Measurements from ENCODE around the gene GYS2.

The GYS2 gene

GRCh38 chr12:21551841-21552465, 52.7 kb downstream of the GYS2 start:
- FAIRE-seq = no peak

GRCh38 chr12:21547437-21547836, 57.2 kb downstream of the GYS2 start:
- no peak for FAIRE-seq

GRCh38 chr12:21546716-21547115, 57.9 kb downstream of the GYS2 start:
- FAIRE-seq = no peak

GRCh38 chr12:21545557-21545956, 59.1 kb downstream of the GYS2 start:
- FAIRE-seq = no peak

- FAIRE-seq = no peak
Measured at GRCh38 chr12:21543151-21543550, 61.5 kb downstream of the GYS2 start.

- FAIRE-seq = no peak
Measured at GRCh38 chr12:21542403-21542802, 62.2 kb downstream of the GYS2 start.

GRCh38 chr12:21541773-21542172, 62.9 kb downstream of the GYS2 start:
- no peak for FAIRE-seq

- FAIRE-seq = no peak
Measured at GRCh38 chr12:21539797-21540196, 64.8 kb downstream of the GYS2 start.

- no peak for FAIRE-seq
Measured at GRCh38 chr12:21538061-21538653, 66.5 kb downstream of the GYS2 start.

- FAIRE-seq = no peak
Measured at GRCh38 chr12:21529456-21529855, 75.2 kb downstream of the GYS2 start.

GRCh38 chr12:21528953-21529352, 75.7 kb downstream of the GYS2 start:
- FAIRE-seq = no peak

- FAIRE-seq = no peak
Measured at GRCh38 chr12:21527451-21528180, 77.0 kb downstream of the GYS2 start.

- FAIRE-seq = no peak
Measured at GRCh38 chr12:21526721-21527345, 77.8 kb downstream of the GYS2 start.

- no peak for FAIRE-seq
Measured at GRCh38 chr12:21526053-21526452, 78.6 kb downstream of the GYS2 start, which contains the start of gene SPX. Gene SPX, plus strand, starts transcription at chr12:21526296. Its CDS starts 177 bp downstream, at chr12:21526473.

GRCh38 chr12:21523148-21523547, 81.5 kb downstream of the GYS2 start:
- no peak for FAIRE-seq

- FAIRE-seq = no peak
Measured at GRCh38 chr12:21521541-21521940, 83.1 kb downstream of the GYS2 start.

- FAIRE-seq = no peak
Measured at GRCh38 chr12:21518451-21518850, 86.2 kb downstream of the GYS2 start.

GRCh38 chr12:21516281-21516680, 88.4 kb downstream of the GYS2 start:
- FAIRE-seq = no peak

GRCh38 chr12:21509768-21510167, 94.9 kb downstream of the GYS2 start:
- FAIRE-seq = no peak

- FAIRE-seq = no peak
Measured at GRCh38 chr12:21507849-21508248, 96.8 kb downstream of the GYS2 start.

- FAIRE-seq = no peak
Measured at GRCh38 chr12:21505888-21506287, 98.8 kb downstream of the GYS2 start.

- no peak for FAIRE-seq
Measured at GRCh38 chr12:21502872-21503271, 101.8 kb downstream of the GYS2 start.

- FAIRE-seq = no peak
Measured at GRCh38 chr12:21502164-21502496, 102.5 kb downstream of the GYS2 start.

Data from TTC549 (cell line).